GM19239 (cell line): ENCODE data around the gene TXNDC11.
A peak's percentile ranks its signal among the peaks of the same experiment; 100 is the strongest.

Experiments used
- DNase-seq: peaks from one replicate; pipeline ENCODE4 v3.0.0; 2011; ENCODE audit warnings: low spot score; ENCODE audit not compliant: insufficient read length
- FAIRE-seq: peaks from 2 replicates; lab custom pipeline; 2011; peaks lifted over from hg19 to GRCh38; lab: Jason Lieb, UNC

TXNDC11 gene

GRCh38 chr16:11696266-11697012 lies 46.2 kb downstream of the TXNDC11 start:
- DNase-seq (no peak), FAIRE-seq (no peak)

DNA sequence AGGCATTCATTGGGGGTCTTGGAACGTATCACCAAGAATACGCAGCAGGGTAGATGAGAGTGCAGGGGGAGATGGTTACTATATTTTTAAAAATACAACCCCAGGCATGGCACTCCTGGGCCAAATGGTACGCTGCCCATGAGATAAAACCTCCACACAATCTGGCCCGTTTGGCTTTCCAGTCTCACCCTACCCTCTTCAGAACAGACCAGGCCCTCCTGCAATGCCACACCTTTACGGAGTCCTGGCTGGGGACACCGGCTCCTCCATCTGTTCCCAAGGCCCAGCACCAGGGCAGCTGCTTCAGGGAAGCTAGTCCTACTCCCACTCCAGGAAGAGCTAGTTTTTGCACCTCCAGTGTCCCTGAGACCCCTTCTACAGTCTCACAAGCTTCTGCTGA lies 50.0 kb downstream of the TXNDC11 start:
- no peak for FAIRE-seq
- DNase-seq, result no peak

DNA sequence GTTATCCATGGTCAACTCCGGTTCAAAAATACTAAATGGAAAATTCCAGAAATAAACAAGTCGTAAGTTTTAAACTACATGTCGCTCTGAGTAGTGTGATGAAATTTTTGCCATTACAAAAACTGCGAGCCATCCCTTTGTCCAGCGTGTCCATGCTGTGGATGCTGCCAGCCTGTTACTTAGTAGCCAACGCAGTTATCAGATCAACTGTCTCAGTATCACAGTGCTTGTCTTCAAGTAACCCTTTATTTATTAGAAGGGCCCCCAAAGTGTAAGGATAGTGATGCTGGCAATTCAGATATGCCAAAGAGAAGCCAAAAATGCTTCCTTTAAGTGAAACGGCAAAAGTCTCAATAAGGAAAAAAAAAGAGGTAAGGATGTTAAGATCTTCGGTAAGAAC lies 50.5 kb downstream of the TXNDC11 start:
- no peak for FAIRE-seq
- DNase-seq, result no peak

- DNase-seq, result no peak
- FAIRE-seq, result no peak
These were observed 50.9 kb downstream of the TXNDC11 start for GRCh38 chr16:11691771-11692170.

- FAIRE-seq (no peak), DNase-seq (no peak)
These were observed 51.4 kb downstream of the TXNDC11 start for GRCh38 chr16:11691235-11691634.

DNA sequence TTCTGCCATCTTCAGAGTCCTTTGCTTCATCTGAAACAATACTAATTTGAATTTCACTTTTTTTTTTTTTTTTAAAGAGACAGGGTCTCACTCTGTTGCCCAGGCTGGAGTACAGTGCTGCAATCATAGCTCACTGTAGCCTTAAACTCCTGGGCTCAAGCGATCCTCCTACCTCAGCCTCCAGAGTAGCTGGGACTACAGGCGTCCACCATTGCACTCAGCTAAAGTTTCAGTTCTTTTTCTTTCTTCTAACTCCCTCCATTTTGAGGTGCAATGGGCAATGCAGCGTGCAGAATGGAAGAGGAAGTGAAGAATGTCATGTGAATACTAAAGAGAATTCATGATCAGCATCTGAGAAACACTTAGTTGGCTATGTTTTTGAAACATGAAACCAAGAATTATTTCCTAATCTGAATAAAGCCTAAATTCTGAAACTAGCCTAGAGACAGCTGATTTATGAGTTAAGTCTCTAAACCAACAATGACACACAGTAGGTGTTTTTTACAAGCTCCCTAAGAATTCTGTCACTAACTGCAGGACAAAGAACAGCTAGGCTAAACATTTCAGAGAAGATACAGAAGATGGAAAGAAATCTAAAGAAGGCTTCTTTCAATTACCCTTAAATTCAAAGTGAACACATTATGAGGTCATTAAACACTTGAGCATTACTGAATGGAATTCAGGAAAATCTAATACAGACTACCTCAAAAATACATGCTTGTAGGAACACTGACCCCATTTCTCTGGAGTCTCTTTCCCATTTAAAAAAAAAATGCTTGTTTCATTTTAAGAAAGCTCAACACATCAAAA lies 53.4 kb downstream of the TXNDC11 start:
- DNase-seq (no peak), FAIRE-seq (peak; percentile 93)

DNA sequence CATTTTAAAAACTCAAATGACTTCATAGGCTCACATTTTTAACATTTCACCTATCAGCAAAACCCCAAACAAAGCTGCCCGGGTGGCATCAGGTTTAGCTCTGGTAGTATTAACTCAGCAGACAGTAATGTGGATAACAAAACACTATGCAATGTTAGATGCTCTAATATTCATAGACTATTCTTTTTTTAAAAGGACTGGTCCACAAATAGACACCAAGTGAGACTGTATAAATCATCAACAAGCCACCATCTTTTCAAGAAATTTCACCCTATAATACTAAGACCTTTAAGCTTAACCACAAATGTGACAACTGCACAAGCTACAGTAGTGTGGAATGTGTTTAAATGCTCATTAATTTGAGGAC lies 54.2 kb downstream of the TXNDC11 start:
- peak; percentile 37 for FAIRE-seq
- no peak for DNase-seq

DNA sequence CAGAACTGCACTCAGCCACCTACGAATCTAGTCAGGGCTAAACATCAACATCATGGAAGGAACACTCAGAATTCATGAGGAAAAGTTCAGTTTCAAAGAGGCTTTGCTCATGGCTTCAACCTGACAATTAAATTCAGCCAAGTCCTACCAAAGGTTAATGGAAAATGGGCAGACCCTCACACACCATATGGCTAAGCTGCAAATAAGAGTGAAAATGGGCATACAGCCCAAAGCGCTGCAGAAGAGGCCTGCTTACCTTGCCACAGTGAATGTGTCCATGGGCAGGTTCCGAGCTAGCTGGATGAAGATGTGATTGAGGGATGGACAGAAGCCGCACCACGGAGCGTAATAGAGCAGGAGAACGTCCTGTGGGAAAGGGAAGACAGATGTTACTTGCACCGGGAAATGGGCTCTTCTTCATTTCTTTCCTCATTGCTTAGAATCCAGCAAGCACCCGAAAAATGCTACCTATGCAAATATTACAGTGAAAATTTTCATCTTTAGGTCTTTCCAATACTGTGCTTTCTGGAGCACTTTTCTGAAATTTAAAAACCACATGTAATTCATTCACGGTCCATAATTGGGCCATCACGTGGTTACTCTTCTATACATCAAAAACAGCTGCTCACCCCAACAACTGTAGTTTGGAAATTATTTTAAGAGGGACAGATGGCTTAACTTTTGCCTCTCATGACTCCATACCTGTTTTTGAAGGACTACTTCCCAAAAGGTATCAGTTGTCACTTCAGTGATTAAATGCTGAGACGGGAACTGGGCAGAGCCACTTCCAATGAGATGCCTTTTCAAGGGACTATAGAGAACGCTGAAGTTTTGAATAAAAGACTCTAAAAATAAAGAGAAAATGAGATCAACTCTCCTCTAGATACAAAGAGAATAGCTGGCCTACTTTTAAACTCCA lies 54.8 kb downstream of the TXNDC11 start:
- FAIRE-seq, result peak; percentile 37
- DNase-seq, result no peak

DNA sequence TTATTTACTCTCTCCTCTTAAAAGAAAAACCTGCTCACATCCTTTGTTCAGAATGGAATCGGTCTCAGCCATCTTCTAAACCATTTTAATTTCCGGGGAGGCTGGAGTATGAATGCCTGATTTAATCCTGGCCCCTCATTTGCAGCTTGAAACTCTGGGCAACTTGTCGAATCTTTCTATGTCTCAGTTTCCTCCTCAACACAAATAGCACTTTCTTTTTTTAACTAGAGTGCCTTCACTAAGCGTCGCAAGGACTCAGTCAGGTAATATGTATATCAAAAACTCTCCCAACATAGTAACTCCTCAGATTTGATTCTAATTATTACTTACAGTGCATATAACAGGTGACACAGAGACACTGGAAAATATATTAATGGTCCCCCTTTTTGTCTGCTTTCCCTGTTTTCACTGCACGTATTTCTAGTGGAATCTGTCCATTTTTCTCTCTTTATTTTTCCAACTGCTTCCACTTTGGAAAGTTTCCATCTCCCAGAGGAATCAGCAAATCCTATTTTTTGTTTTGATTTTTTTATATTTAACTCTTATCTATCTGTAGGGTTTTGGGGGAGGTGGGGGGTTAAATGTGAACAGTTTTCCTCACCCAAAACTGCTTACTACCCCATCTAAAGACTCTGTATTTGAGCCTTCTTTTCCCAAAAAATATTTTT lies 55.8 kb downstream of the TXNDC11 start:
- FAIRE-seq, result no peak

GRCh38 chr16:11685844-11686618 lies 56.6 kb downstream of the TXNDC11 start:
- FAIRE-seq, result no peak
- DNase-seq, result no peak

More for the DNA sequence above, 55.8 kb downstream of the TXNDC11 start:
- DNase-seq, result no peak

DNA sequence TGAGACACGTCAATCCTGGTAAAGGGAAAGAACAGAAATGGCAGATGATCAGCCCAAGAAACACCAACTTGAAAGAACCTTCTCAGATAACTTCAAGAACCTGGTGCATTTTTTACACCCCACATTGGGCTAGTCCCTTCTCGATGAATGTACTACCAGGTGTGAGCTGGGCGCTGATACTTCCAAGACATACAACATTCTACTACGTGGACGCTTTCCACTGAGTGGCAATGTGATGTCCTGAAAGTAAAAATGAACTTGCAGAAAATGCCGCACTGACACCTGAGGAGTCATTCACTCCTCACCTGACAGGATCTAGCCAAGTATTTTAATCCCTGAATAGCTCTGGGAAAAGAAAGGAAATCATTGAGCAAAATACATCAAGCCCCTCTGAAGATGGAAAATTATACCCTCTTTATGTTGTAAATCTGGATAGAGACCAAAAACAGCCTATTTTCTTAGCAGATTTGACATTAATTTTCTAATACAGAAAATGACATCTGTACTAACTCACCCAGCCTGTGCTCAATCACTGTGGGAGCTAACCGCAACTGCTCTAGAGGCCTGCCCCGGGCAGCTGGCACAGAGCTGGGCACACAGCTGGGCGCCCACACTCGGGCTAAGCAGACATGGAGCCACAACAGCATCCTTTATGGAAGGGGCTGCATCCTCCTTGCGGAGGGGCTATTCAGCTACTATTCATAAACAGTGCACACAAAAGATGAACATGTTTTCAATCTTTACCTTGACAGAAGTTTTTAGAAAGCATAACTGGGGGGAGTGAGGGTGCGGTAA lies 58.2 kb downstream of the TXNDC11 start:
- no peak for FAIRE-seq

GRCh38 chr16:11683145-11683544 lies 59.5 kb downstream of the TXNDC11 start:
- FAIRE-seq (no peak), DNase-seq (no peak)

More for the DNA sequence above, 58.2 kb downstream of the TXNDC11 start:
- no peak for DNase-seq

- DNase-seq, result no peak
- no peak for FAIRE-seq
These were observed 60.0 kb downstream of the TXNDC11 start for GRCh38 chr16:11682655-11683096.

GRCh38 chr16:11681976-11682654 lies 60.5 kb downstream of the TXNDC11 start:
- DNase-seq (no peak), FAIRE-seq (peak; percentile 87)

GRCh38 chr16:11681556-11681955 lies 61.1 kb downstream of the TXNDC11 start:
- DNase-seq, result no peak
- FAIRE-seq, result peak; percentile 79

GRCh38 chr16:11679941-11680911 lies 62.4 kb downstream of the TXNDC11 start:
- FAIRE-seq (no peak), DNase-seq (no peak)

GRCh38 chr16:11679250-11679649 lies 63.4 kb downstream of the TXNDC11 start:
- DNase-seq, result no peak
- FAIRE-seq, result no peak
